Limb (tissue), 2 donors: Measurements from ENCODE around the gene DNAAF2.
"Not testable (repeated sequence)": the region's sequence is repeated elsewhere in the genome, so short reads cannot be mapped to it uniquely, and the experiment has no call there.

Experiments used
- DNase-seq, 2 donors: peaks; one replicate each; pipeline ENCODE4 v3.0.0-alpha.2; 2016; ENCODE audit errors: extremely low spot score in 2 of 2

DNAAF2 gene, protein sequence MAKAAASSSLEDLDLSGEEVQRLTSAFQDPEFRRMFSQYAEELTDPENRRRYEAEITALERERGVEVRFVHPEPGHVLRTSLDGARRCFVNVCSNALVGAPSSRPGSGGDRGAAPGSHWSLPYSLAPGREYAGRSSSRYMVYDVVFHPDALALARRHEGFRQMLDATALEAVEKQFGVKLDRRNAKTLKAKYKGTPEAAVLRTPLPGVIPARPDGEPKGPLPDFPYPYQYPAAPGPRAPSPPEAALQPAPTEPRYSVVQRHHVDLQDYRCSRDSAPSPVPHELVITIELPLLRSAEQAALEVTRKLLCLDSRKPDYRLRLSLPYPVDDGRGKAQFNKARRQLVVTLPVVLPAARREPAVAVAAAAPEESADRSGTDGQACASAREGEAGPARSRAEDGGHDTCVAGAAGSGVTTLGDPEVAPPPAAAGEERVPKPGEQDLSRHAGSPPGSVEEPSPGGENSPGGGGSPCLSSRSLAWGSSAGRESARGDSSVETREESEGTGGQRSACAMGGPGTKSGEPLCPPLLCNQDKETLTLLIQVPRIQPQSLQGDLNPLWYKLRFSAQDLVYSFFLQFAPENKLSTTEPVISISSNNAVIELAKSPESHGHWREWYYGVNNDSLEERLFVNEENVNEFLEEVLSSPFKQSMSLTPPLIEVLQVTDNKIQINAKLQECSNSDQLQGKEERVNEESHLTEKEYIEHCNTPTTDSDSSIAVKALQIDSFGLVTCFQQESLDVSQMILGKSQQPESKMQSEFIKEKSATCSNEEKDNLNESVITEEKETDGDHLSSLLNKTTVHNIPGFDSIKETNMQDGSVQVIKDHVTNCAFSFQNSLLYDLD

DNA sequence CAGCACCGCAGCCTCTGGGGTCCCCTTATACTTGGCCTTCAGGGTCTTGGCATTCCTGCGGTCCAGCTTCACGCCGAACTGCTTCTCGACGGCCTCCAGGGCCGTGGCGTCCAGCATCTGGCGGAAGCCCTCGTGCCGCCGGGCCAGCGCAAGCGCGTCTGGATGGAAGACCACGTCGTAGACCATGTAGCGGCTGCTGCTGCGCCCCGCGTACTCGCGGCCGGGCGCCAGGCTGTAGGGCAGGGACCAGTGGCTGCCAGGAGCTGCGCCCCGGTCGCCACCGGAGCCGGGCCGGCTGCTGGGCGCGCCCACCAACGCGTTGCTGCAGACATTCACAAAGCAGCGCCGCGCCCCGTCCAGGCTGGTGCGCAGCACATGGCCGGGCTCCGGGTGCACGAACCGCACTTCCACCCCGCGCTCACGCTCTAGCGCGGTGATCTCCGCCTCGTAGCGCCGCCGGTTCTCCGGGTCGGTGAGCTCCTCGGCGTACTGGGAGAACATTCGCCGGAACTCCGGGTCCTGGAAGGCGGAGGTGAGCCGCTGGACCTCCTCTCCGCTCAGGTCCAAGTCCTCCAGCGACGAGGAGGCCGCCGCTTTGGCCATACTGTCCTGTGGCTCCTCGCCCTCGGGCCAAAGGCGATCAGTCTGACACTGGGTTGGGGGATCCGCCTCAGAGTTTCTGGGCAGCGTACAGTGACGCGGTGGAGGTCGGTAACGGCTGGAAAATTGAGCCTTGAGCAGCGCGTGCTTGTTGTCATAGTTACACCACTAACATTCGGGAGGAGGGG lies at the start of gene DNAAF2:
DNAAF2 (minus strand) TSS at position 698 of the 788 bp plus-strand sequence; CDS start at position 603, 95 bp downstream.
- peak; percentile 64 to 80 for DNase-seq

DNA sequence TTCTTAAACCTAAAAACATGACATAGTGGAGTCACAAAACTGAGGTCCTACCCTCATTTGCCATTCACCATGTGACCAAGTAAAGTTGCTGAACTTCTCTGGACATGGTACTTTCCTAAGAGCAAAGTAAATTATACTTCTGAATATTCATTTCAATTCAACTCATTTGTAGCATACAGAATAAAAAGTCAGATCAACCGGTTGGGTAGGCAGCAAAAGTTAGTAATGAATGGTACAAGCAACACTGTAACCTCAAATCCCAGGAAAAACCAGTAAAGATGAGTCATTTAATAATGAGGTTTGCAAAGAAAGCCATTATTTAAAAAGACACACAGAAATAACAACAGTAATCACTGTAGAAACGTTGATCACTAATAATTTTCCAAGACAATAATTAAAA lies 44.2 kb upstream of the DNAAF2 start:
- DNase-seq, result no peak

DNA sequence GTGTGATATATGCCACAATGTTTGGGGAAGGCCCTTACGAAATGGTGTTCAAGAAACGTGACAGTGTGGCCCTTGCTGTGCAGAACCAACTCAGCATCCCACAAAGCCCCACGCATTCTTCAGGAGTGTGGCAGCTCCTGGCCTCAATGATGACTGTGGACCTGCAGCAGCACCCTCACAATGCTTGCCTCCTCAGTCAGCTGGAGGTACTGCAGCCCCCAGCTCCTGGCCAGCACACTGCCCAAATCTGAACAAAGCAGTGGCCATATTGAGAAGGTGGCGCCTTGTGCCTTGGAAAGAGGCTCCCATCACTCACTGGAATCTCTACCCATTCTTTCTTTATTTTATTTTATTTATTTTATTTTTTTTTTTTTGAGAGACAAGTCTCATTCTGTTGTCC lies 42.6 kb upstream of the DNAAF2 start:
- DNase-seq, result no peak

DNA sequence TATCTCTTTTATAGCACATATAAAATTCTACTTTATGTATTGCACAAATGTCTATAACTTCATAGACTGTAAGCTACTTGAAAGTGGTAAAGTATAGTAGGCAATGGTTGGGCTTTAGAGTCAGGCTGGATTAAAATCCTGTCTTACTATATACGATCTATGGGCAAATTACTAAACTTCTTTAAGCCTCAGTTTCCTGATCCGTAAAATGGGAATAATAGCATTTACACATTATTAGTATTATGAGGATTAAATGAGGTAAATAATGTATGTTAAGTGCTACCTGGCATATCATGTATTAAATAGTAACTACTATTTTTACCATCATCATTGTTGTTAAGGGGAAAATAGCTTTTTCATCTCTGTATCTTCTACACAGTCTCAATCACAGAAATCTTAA lies 38.5 kb upstream of the DNAAF2 start:
- no peak for DNase-seq

DNA sequence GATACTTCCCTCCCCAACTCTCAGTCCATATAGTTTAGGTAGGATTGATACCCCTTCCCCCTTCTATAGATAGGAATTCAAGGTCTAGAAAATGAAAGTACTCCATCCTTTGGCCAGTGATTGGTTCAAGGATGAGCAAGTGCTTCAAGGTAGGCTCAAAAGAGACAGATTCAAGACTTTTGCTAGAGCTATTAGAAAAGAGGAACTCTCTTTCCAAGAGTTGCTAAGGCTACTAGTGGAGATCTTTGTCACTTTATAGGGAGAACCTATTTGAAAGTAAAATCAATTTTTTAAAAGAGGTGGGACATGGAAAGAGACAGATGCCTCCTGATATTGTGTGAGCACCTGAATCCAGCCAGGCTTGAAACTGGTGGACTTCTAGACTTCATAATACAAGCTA lies 35.4 kb upstream of the DNAAF2 start:
- DNase-seq, result no peak

DNA sequence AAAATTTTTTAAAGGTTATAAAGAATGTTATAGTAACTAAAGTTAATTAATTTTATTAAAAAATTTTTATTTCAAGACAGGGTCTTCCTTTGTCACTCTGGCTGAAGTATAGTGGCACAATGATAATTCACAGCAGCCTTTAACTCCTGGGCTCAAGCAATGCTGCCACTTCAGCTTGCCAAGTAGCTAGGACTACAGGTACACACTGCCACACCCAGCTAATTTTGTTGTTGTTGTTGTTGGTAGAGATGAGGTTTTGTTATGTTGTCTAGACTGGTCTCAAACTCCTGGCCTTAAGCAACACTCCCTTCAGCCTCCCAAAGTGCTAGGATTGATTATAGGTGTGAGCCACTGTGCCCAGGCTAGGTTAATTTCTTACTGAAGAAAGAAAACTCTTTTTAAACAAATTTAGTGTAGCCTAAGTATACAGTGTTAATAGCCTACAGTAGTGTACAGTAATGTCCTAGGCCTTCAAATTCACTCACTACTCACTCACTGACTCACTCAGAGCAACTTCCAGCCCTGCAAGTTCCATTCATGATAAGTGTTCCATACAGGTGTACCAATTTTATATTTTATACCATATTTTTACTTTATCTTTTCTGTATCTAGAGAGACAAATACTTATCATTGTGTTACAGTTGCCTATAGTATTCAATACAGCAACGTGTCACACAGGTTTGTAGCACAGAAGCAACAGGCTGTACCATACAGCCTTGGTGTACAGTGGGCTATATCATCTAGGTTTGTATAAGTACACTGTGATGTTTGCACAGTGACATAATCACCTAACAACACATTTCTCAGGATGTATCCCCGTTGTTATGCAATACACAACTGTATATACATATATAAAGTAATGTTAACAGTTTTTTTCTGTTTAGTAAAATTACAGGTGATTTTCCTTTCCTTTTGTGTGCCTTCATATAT lies 24.7 kb upstream of the DNAAF2 start:
- no peak for DNase-seq

DNA sequence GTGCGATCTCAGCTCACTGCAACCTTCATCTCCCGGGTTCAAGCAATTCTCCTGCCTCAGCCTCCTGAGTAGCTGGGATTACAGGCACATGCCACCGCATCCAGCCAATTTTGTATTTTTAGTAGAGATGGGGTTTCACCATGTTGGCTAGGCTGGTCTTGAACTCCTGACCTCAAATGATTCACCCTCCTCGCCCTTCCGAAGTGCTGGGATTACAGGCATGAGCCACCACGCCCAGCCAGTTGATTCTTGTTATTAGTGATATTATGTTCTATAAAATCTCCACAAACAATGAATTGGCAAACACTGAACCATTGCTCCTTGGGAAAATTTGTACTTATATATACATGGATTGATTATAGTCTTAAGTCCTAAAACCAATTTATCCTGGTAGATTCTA lies 22.5 kb upstream of the DNAAF2 start:
- not testable (repeated sequence) for DNase-seq

DNA sequence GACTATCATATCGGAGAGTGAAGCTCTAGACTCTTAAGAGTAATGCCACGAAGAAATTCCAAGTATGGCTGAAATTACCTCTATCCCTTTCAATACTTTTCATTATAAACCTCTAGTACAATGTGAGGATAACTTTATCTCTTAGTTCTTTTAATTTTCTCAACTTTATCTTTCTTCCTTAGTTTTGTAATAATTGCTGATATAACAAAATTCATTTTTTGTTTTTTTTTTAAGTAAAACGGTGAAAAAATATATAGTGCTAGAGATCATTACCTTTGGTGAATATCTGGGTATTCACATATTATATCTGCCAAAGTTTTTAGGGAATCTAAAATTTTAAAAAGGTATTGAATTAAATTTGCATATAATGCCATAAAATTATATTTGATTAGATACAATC lies 19.5 kb upstream of the DNAAF2 start:
- no peak for DNase-seq

DNA sequence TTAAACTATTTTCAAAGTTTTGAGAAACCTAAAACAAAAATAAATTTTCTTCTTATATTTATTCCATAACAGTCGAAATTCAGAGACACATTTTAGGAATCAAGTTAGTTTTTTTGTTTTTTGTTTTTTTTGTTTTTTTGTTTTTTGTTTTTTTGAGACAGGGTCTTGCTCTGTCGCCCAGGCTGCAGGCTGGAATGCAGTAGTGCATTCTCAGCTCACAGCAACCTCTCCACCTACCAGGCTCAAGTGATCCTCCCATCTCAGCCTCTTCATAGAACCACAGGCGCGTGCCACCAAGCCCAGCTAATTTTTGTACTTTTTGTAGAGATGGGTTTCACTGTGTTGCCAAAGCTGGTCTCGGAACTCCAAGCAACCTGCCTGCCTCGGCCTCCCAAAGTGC lies 18.5 kb upstream of the DNAAF2 start:
- no peak for DNase-seq

DNA sequence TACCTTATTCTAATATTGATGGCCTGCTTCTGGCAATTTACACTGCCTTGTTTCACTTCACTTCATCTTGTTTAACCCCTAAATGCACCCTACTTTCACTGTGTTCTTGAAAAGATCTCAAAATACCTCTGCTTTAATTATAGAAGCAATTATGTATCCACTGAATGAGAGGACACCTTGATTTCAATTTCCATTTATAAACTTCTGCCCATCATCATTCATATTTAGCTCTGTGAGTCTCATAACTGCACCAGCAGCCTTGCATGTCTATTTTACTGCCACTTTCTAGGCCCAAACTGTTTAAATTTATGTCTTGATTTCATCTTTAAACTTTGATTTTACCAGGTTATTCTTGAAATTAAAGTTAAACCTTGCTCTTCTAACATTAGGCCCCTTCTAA lies 7.1 kb upstream of the DNAAF2 start:
- no peak for DNase-seq

DNA sequence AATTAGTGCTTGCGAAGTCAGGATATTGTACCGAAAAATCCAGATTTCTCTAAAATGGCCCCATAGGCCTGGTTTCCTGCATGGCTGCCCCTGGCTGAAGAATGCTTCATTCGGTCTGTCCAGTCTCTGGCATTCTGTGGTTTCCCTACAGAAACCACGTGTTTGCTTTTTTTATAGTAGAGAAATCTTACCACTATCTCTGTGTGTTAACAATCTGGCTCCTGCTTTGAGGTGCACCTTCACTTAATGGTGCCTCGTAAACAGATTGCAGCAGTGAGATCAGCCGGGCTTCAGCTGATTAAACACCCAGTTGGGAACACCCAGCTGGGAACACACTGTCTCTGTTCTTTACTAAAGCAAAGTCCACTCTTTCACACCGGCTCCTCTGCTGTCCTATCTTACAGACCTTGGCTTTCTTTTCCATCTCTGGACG lies 6.7 kb upstream of the DNAAF2 start:
- DNase-seq, result no peak

DNA sequence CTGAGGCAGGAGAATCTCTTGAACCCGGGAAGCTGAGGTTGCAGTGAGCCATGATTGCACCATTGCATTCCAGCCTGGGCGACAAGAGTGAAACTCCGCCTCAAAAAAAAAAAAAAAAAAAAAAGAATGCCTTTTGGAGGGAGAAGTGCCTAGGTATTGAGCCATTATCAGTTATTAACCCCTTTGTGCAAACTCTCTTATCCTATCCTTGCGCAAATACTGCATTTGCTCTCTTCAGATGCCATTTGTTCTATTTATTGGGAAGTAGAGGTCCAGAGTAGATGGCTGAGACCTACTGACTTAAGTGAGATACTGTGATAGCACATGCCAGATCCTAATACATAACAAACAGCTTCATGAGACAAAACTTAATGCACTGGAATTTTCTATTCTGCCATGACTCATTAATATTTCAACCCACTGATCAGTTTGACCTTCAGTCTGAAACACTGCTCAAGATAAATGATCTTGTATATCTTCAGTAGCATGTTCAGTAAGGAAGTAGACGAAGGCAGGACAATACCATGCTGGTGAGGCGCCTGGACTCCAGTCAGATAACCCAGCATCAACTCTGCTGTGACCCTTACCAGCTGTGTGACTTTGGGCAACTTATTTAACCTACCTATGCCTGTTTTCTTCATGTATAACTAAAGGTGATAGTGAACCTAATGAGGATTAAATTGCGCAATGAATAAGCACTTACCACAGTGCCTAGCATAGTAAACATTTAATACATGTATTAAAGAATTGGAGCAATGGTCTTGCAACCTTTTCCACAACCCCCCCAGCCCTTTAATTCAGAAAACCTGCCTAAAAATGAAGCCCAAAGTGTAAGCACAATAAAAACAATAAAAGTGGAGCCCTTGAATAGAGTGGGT lies 5.7 kb upstream of the DNAAF2 start:
- no peak for DNase-seq

DNA sequence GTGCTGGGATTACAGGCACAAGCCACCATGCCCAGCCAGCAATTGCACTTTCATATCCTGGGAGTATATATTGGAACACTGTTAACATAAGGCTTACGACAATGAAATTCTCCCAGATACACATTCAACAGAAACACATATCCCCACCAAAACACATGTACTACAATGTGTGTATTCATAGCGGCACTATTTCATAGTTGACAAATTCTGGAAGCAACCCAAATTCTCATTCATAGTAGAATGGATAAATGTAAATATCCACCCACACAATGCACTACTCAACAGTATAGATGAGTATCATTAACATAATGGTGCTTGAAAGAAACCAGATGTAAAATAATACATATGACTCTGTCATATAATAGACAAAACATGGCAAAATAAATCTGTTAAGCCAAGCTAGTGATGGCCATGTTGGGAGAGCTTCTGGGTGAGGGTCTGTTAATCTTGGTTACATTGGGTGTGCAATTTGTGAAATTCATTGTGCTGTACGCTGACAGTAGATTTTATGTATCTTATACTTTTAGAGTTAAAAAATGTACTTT lies 2.6 kb upstream of the DNAAF2 start:
- no peak for DNase-seq

DNA sequence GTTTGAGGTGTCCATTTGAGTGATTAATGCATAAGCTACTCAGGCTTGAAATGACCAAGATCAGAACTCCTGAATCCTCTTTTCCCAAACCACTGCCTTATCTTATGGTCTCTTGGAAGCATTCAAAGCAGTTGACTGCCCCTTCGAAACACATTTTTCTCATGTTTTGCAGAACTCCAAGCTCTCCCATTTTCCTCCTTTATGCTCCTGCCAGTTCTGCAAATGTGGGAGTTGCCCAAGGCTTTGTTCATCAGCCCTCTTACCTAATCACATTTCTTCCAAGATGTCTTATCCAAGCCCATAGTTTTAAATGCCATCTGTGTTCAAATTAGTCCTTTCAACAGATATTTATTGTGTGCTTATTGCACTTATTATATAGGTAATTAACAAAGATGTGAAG lies 1.8 kb upstream of the DNAAF2 start:
- no peak for DNase-seq

DNA sequence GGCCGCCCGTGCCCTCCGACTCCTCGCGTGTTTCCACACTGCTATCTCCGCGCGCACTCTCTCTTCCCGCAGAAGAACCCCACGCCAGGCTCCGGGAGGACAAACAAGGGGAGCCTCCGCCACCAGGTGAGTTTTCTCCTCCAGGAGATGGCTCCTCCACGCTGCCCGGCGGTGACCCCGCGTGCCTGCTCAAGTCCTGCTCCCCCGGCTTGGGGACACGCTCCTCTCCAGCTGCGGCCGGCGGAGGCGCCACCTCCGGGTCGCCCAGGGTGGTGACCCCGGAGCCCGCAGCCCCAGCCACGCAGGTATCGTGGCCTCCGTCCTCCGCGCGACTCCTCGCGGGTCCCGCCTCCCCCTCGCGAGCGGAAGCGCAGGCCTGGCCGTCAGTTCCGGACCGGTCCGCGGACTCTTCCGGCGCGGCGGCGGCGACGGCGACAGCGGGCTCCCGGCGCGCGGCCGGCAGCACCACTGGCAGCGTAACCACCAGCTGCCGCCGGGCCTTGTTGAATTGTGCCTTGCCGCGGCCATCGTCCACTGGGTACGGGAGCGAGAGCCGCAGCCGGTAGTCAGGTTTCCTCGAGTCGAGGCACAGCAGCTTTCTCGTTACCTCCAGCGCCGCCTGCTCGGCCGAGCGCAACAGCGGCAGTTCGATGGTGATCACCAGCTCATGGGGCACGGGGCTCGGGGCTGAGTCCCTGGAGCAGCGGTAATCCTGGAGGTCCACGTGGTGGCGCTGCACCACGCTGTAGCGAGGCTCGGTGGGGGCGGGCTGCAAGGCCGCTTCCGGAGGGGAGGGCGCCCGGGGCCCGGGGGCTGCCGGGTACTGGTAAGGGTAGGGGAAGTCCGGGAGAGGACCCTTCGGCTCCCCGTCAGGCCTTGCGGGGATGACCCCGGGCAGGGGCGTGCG lies 1.2 kb downstream of the DNAAF2 start:
- peak; percentile 96 to 97 for DNase-seq

DNA sequence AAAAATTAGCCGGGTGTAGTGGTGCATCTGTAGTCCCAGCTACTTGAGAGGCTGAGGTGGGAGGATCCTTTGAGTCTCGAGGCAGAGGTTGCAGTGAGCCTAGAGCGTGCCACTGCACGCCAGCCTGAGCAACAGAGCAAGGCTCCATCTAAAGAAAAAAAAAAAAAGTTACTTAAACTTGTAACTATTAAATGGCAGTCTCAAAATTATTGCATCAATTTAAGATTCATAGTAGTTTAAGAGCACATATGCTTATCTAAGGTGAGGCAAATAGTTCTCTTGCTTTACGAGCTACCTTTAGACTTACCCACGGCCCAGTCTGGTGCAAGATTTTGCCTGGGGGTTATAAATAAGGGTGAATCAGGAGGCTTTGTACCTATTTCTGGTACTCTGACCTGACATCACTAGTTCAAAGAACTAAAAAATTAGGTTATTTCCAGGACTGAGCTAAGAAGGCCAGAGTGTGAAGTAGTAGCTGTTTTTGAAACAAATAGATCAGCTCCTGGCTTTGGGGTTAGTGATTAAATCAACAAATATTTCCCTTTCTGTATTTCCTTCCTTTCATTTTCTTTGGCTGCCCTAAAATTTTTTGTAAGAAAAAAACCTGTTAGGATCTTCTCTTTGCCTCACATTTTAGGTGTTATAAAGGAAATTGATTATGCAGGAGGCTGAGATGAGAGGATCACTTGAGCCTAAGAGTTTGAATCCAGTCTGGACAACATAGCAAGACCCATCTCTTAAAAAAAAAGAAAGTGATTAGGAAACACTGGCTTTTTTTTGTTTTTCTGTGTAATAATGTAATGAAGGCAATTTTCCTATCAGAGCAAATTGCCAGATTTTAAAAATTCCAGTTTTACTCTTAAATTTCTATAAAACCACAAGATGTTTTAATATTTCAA lies 10.9 kb downstream of the DNAAF2 start:
- no peak for DNase-seq

DNA sequence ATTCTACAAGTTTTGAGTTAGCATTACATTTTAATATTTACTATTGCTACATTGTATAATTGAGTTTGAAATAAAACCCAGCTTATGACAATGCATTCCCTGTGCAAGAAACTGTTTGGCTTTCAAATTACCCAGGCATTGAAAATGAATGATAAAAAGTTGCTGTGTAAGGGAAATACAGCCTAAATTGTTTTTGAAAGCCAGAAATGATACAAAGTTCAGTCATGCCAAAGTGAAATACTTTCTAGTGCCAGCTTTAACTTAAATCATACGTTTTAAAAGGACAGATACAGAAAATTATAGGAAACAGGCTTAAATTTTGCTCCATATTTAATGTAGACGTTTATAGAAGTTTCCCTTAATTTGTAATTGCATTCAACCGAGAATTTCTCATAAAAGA lies 11.7 kb downstream of the DNAAF2 start:
- no peak for DNase-seq
